HepG2 (cell line): ENCODE measurements around the gene CCNB1. TPM values are rescaled to one million over a fixed set of nuclear protein-coding genes. Genes with fewer than 3 reads are reported as not detected.
A peak's percentile ranks its signal among the peaks of the same experiment; 100 is the strongest.

Experiments used
- AHDC1 ChIP-seq: sonication (generic); formaldehyde crosslinking; IDR thresholded peaks from 2 replicates; pipeline ENCODE4 v1.5.1; 2020; ENCODE audit warnings: mild to moderate bottlenecking, missing genetic modification reagents, borderline replicate concordance
- BCL3 ChIP-seq: sonication (generic); formaldehyde crosslinking; IDR thresholded peaks from 2 replicates; pipeline ENCODE4 v1.5.1; 2020; ENCODE audit warnings: mild to moderate bottlenecking, missing genetic modification reagents, moderate library complexity
- ETV5 ChIP-seq: IDR thresholded peaks from 2 replicates; pipeline ENCODE4 v1.6.1; 2018; ENCODE audit warnings: missing biosample characterization, missing genetic modification reagents, inconsistent platforms, borderline replicate concordance
- ETV6 ChIP-seq: sonication (generic); formaldehyde crosslinking; conservative IDR thresholded peaks from 2 replicates; pipeline ENCODE4 v1.4.0; 2020; ENCODE audit warnings: missing genetic modification reagents
- FOXA1 ChIP-seq, 2 experiments: fragments of 450-650 bp in 1 of 2; sonication (generic) in 1 of 2; formaldehyde crosslinking in 1 of 2; IDR thresholded peaks; 2 replicates each; pipeline versions ENCODE4 v1.4.0 to v1.6.1; 2016 to 2020; ENCODE audit warnings: missing genetic modification reagents in 1 of 2
- FOXK2 ChIP-seq: fragments of 450-650 bp; IDR thresholded peaks from 2 replicates; pipeline ENCODE4 v1.6.1; 2016
- KDM2A ChIP-seq: sonication (generic); formaldehyde crosslinking; IDR thresholded peaks from 2 replicates; pipeline ENCODE4 v1.4.0; 2020; ENCODE audit warnings: low read depth, missing genetic modification reagents, borderline replicate concordance
- MAF1 ChIP-seq: sonication (generic); formaldehyde crosslinking; IDR thresholded peaks from 2 replicates; pipeline ENCODE4 v1.5.0; 2020; ENCODE audit warnings: missing genetic modification reagents, borderline replicate concordance
- MBD4 ChIP-seq: IDR thresholded peaks from 2 replicates; pipeline ENCODE4 v1.6.1; 2012; ENCODE audit warnings: low read length, inconsistent platforms, borderline replicate concordance
- NR2C2 ChIP-seq: sonication (generic); formaldehyde crosslinking; IDR thresholded peaks from 2 replicates; pipeline ENCODE4 v1.4.0; 2020; ENCODE audit warnings: missing genetic modification reagents, mild to moderate bottlenecking, moderate library complexity, borderline replicate concordance
- RXRB ChIP-seq: IDR thresholded peaks from 2 replicates; pipeline ENCODE4 v1.6.1; 2016; ENCODE audit warnings: borderline replicate concordance, missing genetic modification reagents, missing compliant biosample characterization
- TBP ChIP-seq: sonication (generic); formaldehyde crosslinking; IDR thresholded peaks from 2 replicates; pipeline ENCODE4 v1.5.0; 2020; ENCODE audit warnings: missing genetic modification reagents
- ZBTB25 ChIP-seq: IDR thresholded peaks from 2 replicates; pipeline ENCODE4 v1.6.1; 2018; ENCODE audit warnings: missing genetic modification reagents
- ZFP37 ChIP-seq: sonication (generic); formaldehyde crosslinking; IDR thresholded peaks from 2 replicates; pipeline ENCODE4 v1.4.0; 2020; ENCODE audit warnings: missing genetic modification reagents, borderline replicate concordance
- ZKSCAN1 ChIP-seq: fragments of 150-350 bp; IDR thresholded peaks from 2 replicates; pipeline ENCODE4 v1.6.1; 2014; ENCODE audit warnings: low read length
- ZNF331 ChIP-seq: sonication (generic); formaldehyde crosslinking; IDR thresholded peaks from 2 replicates; pipeline ENCODE4 v1.4.0; 2020; ENCODE audit warnings: missing genetic modification reagents
- ZNF788 ChIP-seq: sonication (generic); formaldehyde crosslinking; IDR thresholded peaks from 2 replicates; pipeline ENCODE4 v1.5.0; 2020; ENCODE audit warnings: mild to moderate bottlenecking, missing genetic modification reagents, borderline replicate concordance
- ZNF879 ChIP-seq: sonication (generic); formaldehyde crosslinking; IDR thresholded peaks from 2 replicates; pipeline ENCODE4 v1.8.1; 2023; ENCODE audit warnings: missing genetic modification reagents
- polyA plus RNA-seq, 8 experiments: library from polyadenylated mRNA; depleted of rRNA in 3 of 8; stranded (reverse) in 7 of 8; unstranded in 1 of 8; fragments of >200 nt; fragmentation: Illumina TruSeq in 4 of 8; extraction: Trizol in 4 of 8; gene quantifications; 2 replicates each; pipeline versions ENCODE4 v1.2.1 to v1.2.3, GENCODE V29; 2011 to 2016; ENCODE audit warnings: low read depth in 4 of 8, missing spikeins in 1 of 8, mixed read lengths in 1 of 8; ENCODE audit not compliant: insufficient read depth in 1 of 8
- total RNA-seq, 5 experiments: library from RNA; depleted of rRNA; stranded (reverse); fragments of >200 nt; fragmentation: Illumina TruSeq; extraction: Trizol; gene quantifications; 2 replicates each; pipeline ENCODE4 v1.2.3, GENCODE V29; 2016; ENCODE audit warnings: low read depth in 1 of 5
- TF ChIP-seq, protein P1 (sequence below): sonication (generic); formaldehyde crosslinking; IDR thresholded peaks from 2 replicates; pipeline ENCODE4 v1.5.0; 2020; ENCODE audit warnings: missing genetic modification reagents

Gene CCNB1
- total and polyA plus RNA-seq, 2 of the 13 experiments (the other 11 are each of a cell fraction or from before 2014, with no cell fraction given), result 82.3 to 316 TPM

GRCh38 chr5:69189162-69190086 is 22.5 kb downstream of the CCNB1 start, which contains the start of gene CENPH (continued):
- peak; percentile 19; the same call in 1 of the 2 replicates for TF ChIP-seq ZBTB25
- TF ChIP-seq ZKSCAN1, result no peak
- no peak; the same call in 1 of the 2 replicates for TF ChIP-seq ZFP37 (CRISPR knock-in tag)
- no peak for TF ChIP-seq ZNF879 (CRISPR knock-in tag)
- peak; percentile 66 for TF ChIP-seq KDM2A (CRISPR knock-in tag)
- no peak for TF ChIP-seq MBD4
- TF ChIP-seq ETV6, result no peak; the same call in 1 of the 2 replicates
- peak; percentile 68; the same call in 1 of the 2 replicates for TF ChIP-seq BCL3
- TF ChIP-seq NR2C2 (CRISPR knock-in tag), result peak; percentile 72
- TF ChIP-seq MAF1, result no peak
- peak; percentile 44 for TF ChIP-seq RXRB (CRISPR knock-in tag)
- no peak for TF ChIP-seq TBP (CRISPR knock-in tag)
- TF ChIP-seq, protein P1, sequence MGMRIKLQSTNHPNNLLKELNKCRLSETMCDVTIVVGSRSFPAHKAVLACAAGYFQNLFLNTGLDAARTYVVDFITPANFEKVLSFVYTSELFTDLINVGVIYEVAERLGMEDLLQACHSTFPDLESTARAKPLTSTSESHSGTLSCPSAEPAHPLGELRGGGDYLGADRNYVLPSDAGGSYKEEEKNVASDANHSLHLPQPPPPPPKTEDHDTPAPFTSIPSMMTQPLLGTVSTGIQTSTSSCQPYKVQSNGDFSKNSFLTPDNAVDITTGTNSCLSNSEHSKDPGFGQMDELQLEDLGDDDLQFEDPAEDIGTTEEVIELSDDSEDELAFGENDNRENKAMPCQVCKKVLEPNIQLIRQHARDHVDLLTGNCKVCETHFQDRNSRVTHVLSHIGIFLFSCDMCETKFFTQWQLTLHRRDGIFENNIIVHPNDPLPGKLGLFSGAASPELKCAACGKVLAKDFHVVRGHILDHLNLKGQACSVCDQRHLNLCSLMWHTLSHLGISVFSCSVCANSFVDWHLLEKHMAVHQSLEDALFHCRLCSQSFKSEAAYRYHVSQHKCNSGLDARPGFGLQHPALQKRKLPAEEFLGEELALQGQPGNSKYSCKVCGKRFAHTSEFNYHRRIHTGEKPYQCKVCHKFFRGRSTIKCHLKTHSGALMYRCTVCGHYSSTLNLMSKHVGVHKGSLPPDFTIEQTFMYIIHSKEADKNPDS, result no peak
- TF ChIP-seq ETV5 (CRISPR knock-in tag), result peak; percentile 48; the same call in 1 of the 2 replicates
- TF ChIP-seq AHDC1, result peak; percentile 33; the same call in 1 of the 2 replicates
- no peak for TF ChIP-seq FOXA1 (IDR thresholded peaks at IDR 0.05)
- no peak for TF ChIP-seq FOXA1 (CRISPR knock-in tag; IDR thresholded peaks at IDR 0.05)
- TF ChIP-seq ZNF331, result no peak
- TF ChIP-seq ZNF788 (CRISPR knock-in tag), result peak; percentile 84; the same call in 1 of the 2 replicates
- TF ChIP-seq FOXK2, result no peak
